SU-DHL-6 (cell line): ENCODE measurements around the gene HOXC6.

Source experiments
- H2AFZ ChIP-seq: fragments of 200-600 bp; sonication (generic); 2 replicates; pipeline ENCODE4 v1.6.1; 2014; ENCODE audit warnings: low read depth, mild to moderate bottlenecking, moderate library complexity, mixed read lengths, antibody characterized with exemption, low read length; ENCODE audit not compliant: severe bottlenecking
- H3F3A ChIP-seq: fragments of 200-600 bp; shearing (Covaris generic); 2 replicates; pipeline ENCODE4 v1.6.0; 2016; ENCODE audit warnings: antibody characterized with exemption, mild to moderate bottlenecking; ENCODE audit not compliant: insufficient read depth
- H3K27ac ChIP-seq: fragments of 200-600 bp; sonication (generic); 2 replicates; pipeline ENCODE4 v1.5.1; 2016; ENCODE audit warnings: low read depth, mild to moderate bottlenecking, low read length, moderate library complexity, mixed read lengths
- H3K27me3 ChIP-seq: fragments of 200-600 bp; sonication (generic), shearing (Covaris generic); 2 replicates; pipeline ENCODE4 v1.6.0; 2014; ENCODE audit warnings: mild to moderate bottlenecking, low read length
- H3K36me3 ChIP-seq: fragments of 200-600 bp; sonication (generic); 2 replicates; pipeline ENCODE4 v1.6.1; 2014; ENCODE audit warnings: mild to moderate bottlenecking, low read length, mixed read lengths
- H3K4me2 ChIP-seq: fragments of 300-600, 200-600 bp; shearing (Covaris generic), sonication (generic); 2 replicates; pipeline ENCODE4 v1.6.0; 2014; ENCODE audit warnings: low read length, low read depth, mild to moderate bottlenecking; ENCODE audit not compliant: poor library complexity, severe bottlenecking
- H3K4me3 ChIP-seq: fragments of 200-600 bp; sonication (generic); 2 replicates; pipeline ENCODE4 v1.5.1; 2014; ENCODE audit warnings: antibody characterized with exemption, low read length, mild to moderate bottlenecking, mixed read lengths; ENCODE audit not compliant: insufficient read depth, poor library complexity, severe bottlenecking
- H3K79me2 ChIP-seq: fragments of 200-600 bp; sonication (generic); 2 replicates; pipeline ENCODE4 v1.6.1; 2014; ENCODE audit warnings: mild to moderate bottlenecking, low read length, moderate library complexity; ENCODE audit not compliant: insufficient read depth
- H3K9ac ChIP-seq: fragments of 200-600 bp; sonication (generic); 2 replicates; pipeline ENCODE4 v1.7.0; 2014; ENCODE audit warnings: mild to moderate bottlenecking, low read length
- H3K9me2 ChIP-seq: fragments of 200-600 bp; sonication (generic); replicated peaks from 2 replicates; pipeline ENCODE4 v1.6.1; 2014; ENCODE audit warnings: low read length; ENCODE audit not compliant: insufficient read depth
- H3K9me3 ChIP-seq: fragments of 200-600 bp; sonication (generic); 2 replicates; pipeline ENCODE4 v1.6.1; 2014; ENCODE audit warnings: low read length, mixed read lengths; ENCODE audit not compliant: insufficient read depth
- H4K20me1 ChIP-seq: fragments of 200-600 bp; sonication (generic); 2 replicates; pipeline ENCODE4 v1.6.1; 2014; ENCODE audit warnings: low read depth, mild to moderate bottlenecking, antibody characterized with exemption, low read length, moderate library complexity, mixed read lengths
- EZH2phosphoT487 ChIP-seq: fragments of 200-600 bp; sonication (generic), shearing (Covaris generic); conservative IDR thresholded peaks from 2 replicates; pipeline ENCODE4 v1.6.1; 2018; ENCODE audit warnings: mild to moderate bottlenecking, antibody characterized with exemption, low read length, moderate library complexity, mixed read lengths
- TF ChIP-seq, protein P1 (sequence below): fragments of 200-600 bp; sonication (generic); IDR thresholded peaks from one replicate; pipeline ENCODE4 v1.5.1; 2017; ENCODE audit warnings: antibody characterized with exemption, mild to moderate bottlenecking, low read length, moderate library complexity; ENCODE audit not compliant: insufficient read depth, poor library complexity, severe bottlenecking

HOXC6 gene

DNA sequence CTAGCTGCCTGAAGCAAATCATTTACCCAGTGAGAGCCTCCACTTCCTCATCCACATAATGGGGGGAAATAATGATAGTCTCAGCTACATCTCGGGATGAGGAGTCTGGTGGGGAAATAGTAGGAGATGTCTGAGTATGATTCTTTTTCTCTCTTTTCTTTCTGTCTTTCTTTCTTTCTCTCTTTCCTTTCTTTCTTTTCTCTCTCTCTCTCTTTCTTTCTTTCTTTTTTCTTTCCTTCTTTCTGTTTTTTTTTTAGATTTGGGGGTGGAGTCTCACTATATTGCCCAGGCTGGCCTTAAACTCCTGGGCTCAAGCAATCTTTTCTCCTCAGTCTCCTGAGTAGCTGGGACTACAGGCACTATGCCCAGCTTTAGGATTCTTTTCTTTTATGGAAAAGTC is 38.2 kb downstream of the HOXC6 start:
- no peaks in the 10 kb centered on the region for H3K36me3 ChIP-seq
- H3K9me3 ChIP-seq, result no peaks in the 10 kb centered on the region
- no peak overlapping the region for H2AFZ ChIP-seq
- no peak overlapping the region for H3K27ac ChIP-seq
- no peak overlapping the region for H3K4me2 ChIP-seq
- no peaks in the 10 kb centered on the region for H3K79me2 ChIP-seq
- H3F3A ChIP-seq, result no peaks in the 10 kb centered on the region
- no peaks in the 10 kb centered on the region for H4K20me1 ChIP-seq
- no peak overlapping the region for H3K4me3 ChIP-seq
- no peaks in the 10 kb centered on the region for H3K27me3 ChIP-seq
- TF ChIP-seq, protein P1, sequence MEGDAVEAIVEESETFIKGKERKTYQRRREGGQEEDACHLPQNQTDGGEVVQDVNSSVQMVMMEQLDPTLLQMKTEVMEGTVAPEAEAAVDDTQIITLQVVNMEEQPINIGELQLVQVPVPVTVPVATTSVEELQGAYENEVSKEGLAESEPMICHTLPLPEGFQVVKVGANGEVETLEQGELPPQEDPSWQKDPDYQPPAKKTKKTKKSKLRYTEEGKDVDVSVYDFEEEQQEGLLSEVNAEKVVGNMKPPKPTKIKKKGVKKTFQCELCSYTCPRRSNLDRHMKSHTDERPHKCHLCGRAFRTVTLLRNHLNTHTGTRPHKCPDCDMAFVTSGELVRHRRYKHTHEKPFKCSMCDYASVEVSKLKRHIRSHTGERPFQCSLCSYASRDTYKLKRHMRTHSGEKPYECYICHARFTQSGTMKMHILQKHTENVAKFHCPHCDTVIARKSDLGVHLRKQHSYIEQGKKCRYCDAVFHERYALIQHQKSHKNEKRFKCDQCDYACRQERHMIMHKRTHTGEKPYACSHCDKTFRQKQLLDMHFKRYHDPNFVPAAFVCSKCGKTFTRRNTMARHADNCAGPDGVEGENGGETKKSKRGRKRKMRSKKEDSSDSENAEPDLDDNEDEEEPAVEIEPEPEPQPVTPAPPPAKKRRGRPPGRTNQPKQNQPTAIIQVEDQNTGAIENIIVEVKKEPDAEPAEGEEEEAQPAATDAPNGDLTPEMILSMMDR, result no peak
- TF ChIP-seq EZH2phosphoT487, result no peak
- H3K9ac ChIP-seq, result no peak overlapping the region
- no peaks in the 10 kb centered on the region for H3K9me2 ChIP-seq

DNA sequence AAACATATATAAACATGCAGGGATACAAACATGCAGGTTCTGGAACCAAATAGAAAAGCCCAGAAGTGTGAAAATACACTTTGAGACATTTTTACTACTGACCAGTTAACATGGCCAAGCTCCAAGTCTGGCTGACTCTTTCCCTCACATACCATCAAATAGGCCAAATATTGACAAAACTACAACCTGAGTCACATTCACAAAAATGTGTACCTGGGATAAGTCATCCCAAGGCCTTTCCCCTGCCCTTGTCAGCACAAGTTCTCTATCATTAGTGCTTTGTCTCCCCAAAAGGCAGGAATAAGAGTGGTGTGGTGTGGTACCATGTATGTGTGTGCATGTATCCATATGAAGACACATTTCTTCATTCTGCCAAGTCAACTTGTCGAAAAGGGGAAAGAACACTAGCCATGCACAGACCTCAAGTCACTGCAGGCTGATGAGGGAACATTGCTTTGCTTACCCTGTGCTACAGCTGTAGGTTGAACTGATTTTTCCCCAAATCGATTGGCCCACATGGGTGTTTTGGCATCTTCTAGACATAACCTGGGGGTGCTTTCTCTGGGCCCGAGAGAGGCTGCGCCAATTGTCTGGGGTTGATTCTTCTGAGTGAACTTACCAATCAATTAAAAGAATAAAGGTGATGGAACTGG is 40.3 kb downstream of the HOXC6 start:
- no peak for TF ChIP-seq EZH2phosphoT487
- TF ChIP-seq, protein P1, result no peak
- no peaks in the 10 kb centered on the region for H4K20me1 ChIP-seq
- H3K27me3 ChIP-seq, result no peaks in the 10 kb centered on the region

DNA sequence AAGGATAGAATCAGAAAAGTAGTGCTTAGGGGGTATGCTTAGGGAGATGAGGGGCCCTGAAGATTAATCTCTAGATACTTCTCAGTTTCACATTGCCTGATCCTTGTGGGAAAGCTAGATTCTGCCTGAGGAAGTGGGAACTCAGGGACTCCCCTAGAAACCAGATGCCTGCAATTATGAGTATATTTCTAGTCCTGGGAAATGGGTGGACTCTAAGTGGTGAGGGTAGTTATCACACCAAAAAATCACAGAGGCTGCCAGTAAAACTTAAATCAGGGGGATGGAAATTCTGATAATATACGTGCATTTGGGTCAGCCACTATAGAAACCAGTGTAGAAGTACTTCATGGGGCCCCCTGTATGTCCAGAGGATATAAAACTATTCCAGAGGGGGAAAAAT is 43.7 kb downstream of the HOXC6 start:
- no peaks in the 10 kb centered on the region for H4K20me1 ChIP-seq
- no peak overlapping the region for H3K27ac ChIP-seq
- no peaks in the 10 kb centered on the region for H3K36me3 ChIP-seq
- no peak overlapping the region for H3K9ac ChIP-seq
- no peak overlapping the region for H3K4me3 ChIP-seq
- H3K79me2 ChIP-seq, result no peaks in the 10 kb centered on the region
- TF ChIP-seq EZH2phosphoT487, result no peak
- TF ChIP-seq, protein P1, result no peak
- H3F3A ChIP-seq, result no peaks in the 10 kb centered on the region
- H3K27me3 ChIP-seq, result no peaks in the 10 kb centered on the region
- no peak overlapping the region for H3K4me2 ChIP-seq
- no peak overlapping the region for H2AFZ ChIP-seq
- H3K9me2 ChIP-seq, result no peaks in the 10 kb centered on the region
- H3K9me3 ChIP-seq, result no peaks in the 10 kb centered on the region

More for the DNA sequence above, 40.3 kb downstream of the HOXC6 start:
- H3K9ac ChIP-seq, result no peak overlapping the region
- no peak overlapping the region for H2AFZ ChIP-seq
- H3K9me3 ChIP-seq, result no peaks in the 10 kb centered on the region
- H3F3A ChIP-seq, result no peaks in the 10 kb centered on the region
- H3K27ac ChIP-seq, result no peak overlapping the region
- H3K4me2 ChIP-seq, result no peak overlapping the region
- no peaks in the 10 kb centered on the region for H3K36me3 ChIP-seq
- H3K79me2 ChIP-seq, result no peaks in the 10 kb centered on the region
- H3K9me2 ChIP-seq, result no peaks in the 10 kb centered on the region
- no peak overlapping the region for H3K4me3 ChIP-seq

DNA sequence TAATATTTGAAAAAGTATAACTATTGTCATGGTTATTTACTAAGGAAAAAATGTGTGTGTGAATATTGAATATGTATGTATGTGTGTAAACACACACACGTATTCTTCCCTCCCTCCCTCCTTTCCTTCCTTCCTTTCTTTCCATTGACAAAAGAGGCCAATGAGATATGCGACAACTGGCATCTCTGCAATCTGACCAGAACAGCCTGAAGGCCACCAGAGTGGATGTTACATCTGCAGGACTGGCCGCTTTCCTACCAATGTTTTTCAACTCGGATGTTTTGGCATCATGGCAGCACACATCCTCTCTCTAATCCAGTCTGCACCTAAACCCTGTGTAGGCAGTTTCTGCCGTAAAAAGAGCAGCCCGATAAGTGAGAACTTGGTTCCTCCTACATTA is 46.1 kb downstream of the HOXC6 start:
- H3K4me2 ChIP-seq, result no peak overlapping the region
- no peaks in the 10 kb centered on the region for H3K27me3 ChIP-seq
- H4K20me1 ChIP-seq, result no peaks in the 10 kb centered on the region
- H3K9me3 ChIP-seq, result no peaks in the 10 kb centered on the region
- no peaks in the 10 kb centered on the region for H3K79me2 ChIP-seq
- H3K9me2 ChIP-seq, result no peaks in the 10 kb centered on the region
- no peaks in the 10 kb centered on the region for H3F3A ChIP-seq
- H3K27ac ChIP-seq, result no peak overlapping the region
- TF ChIP-seq EZH2phosphoT487, result no peak
- TF ChIP-seq, protein P1, result no peak
- H3K9ac ChIP-seq, result no peak overlapping the region
- H2AFZ ChIP-seq, result no peak overlapping the region
- H3K4me3 ChIP-seq, result no peak overlapping the region
- H3K36me3 ChIP-seq, result no peaks in the 10 kb centered on the region
